Ovary (tissue), 3 donors: ENCODE results near the gene KIF19.

Experiments
- POLR2A ChIP-seq: fragments of 450-650 bp; IDR thresholded peaks from one replicate; pipeline ENCODE4 v1.6.1; 2017; ENCODE audit warnings: antibody characterized with exemption, mild to moderate bottlenecking, moderate library complexity
- TF ChIP-seq, protein P1 (sequence below), 3 donors: fragments of 450-650 bp in 2 of 3; fragments of 200-600 bp in 1 of 3; IDR thresholded peaks; one replicate each; pipeline versions ENCODE4 v1.5.1 to v1.8.0; 2016 to 2022; ENCODE audit warnings: antibody characterized with exemption in 3 of 3, mild to moderate bottlenecking in 1 of 3
- donor health status: DM: no; HTN: no; CAD: no.

DNA sequence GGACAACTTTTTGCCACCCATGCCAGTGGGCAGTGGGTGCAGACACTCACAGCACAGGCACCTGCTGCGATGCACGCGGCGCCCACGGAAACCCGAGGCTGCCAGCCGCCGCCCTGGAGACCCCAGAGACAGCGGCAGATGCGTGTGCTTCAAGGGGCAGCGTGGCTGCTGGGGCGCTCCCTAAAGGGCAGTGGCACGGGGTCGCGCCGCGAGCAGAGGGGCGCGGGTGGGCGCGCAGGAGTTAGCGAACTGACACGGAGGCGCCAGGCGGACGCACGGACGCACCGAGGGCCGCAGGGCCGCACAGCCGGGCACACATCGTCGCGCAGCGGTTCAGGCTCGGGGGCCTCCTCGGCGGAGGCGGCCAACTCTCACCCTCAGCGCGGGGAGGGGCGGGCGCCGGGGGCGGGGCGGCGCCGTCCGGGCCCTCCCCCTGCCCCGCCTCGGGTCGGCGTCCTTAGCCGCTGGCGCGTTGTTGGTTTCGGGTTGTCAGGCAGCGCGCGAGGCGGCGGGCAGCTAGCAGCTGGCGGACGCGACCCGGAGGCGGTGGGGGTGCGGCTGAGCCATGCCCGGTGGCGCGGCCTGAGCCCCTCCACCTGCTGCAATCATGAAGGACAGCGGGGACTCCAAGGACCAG is at the start of gene KIF19:
- TF ChIP-seq, protein P1, sequence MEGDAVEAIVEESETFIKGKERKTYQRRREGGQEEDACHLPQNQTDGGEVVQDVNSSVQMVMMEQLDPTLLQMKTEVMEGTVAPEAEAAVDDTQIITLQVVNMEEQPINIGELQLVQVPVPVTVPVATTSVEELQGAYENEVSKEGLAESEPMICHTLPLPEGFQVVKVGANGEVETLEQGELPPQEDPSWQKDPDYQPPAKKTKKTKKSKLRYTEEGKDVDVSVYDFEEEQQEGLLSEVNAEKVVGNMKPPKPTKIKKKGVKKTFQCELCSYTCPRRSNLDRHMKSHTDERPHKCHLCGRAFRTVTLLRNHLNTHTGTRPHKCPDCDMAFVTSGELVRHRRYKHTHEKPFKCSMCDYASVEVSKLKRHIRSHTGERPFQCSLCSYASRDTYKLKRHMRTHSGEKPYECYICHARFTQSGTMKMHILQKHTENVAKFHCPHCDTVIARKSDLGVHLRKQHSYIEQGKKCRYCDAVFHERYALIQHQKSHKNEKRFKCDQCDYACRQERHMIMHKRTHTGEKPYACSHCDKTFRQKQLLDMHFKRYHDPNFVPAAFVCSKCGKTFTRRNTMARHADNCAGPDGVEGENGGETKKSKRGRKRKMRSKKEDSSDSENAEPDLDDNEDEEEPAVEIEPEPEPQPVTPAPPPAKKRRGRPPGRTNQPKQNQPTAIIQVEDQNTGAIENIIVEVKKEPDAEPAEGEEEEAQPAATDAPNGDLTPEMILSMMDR (IDR thresholded peaks at IDR 0.05) = no peak
- no peak for TF ChIP-seq POLR2A
